MV-4-11 (cell line): ENCODE results near the gene P2RX7.

Experiments
- DNase-seq: peaks from one replicate; lab custom pipeline; 2025; lab: John Stamatoyannopoulos, UW

P2RX7 gene

GRCh38 chr12:121229826-121230537 is 97.3 kb downstream of the P2RX7 start:
- DNase-seq, result peak; percentile 29

GRCh38 chr12:121230538-121230907 is 97.8 kb downstream of the P2RX7 start:
- DNase-seq, result no peak

- DNase-seq, result no peak
Observed at GRCh38 chr12:121232163-121232562, 99.5 kb downstream of the P2RX7 start.

GRCh38 chr12:121232977-121233627 is 100.4 kb downstream of the P2RX7 start:
- no peak for DNase-seq

- DNase-seq, result no peak
Observed at GRCh38 chr12:121233628-121234020, 100.9 kb downstream of the P2RX7 start.

- no peak for DNase-seq
Observed at GRCh38 chr12:121236776-121237175, 104.1 kb downstream of the P2RX7 start.

- DNase-seq, result no peak
Observed at GRCh38 chr12:121237415-121237814, 104.7 kb downstream of the P2RX7 start.
